Astrocyte (in vitro differentiated cells and primary cell): ENCODE results near the gene UBXN7. TPM values are rescaled to one million over a fixed set of nuclear protein-coding genes. Genes with fewer than 3 reads are reported as not detected.
"Not testable (repeated sequence)": the region's sequence is repeated elsewhere in the genome, so short reads cannot be mapped to it uniquely, and the experiment has no call there.

Experiments used
- DNase-seq: peaks from one replicate; pipeline ENCODE4 v3.0.0-alpha.2; 2010; ENCODE audit warnings: low read depth
- FAIRE-seq: peaks from 2 replicates; lab custom pipeline; 2011; peaks lifted over from hg19 to GRCh38; lab: Jason Lieb, UNC
- H2AFZ ChIP-seq: 2 replicates; pipeline ENCODE4 v1.6.0; 2012; ENCODE audit warnings: low read depth, low read length, inconsistent platforms
- H3K27ac ChIP-seq: 2 replicates; pipeline ENCODE4 v1.5.1; 2011; ENCODE audit warnings: low read depth, low read length, inconsistent platforms
- H3K27me3 ChIP-seq: 2 replicates; pipeline ENCODE4 v1.6.0; 2011; ENCODE audit warnings: low read length, inconsistent platforms; ENCODE audit not compliant: insufficient read depth
- H3K36me3 ChIP-seq: 2 replicates; pipeline ENCODE4 v1.5.1; 2011; ENCODE audit warnings: low read length, inconsistent platforms; ENCODE audit not compliant: insufficient read depth
- H3K4me1 ChIP-seq: 2 replicates; pipeline ENCODE4 v1.5.1; 2011; ENCODE audit warnings: low read length, inconsistent platforms; ENCODE audit not compliant: insufficient read depth
- H3K4me2 ChIP-seq: 2 replicates; pipeline ENCODE4 v1.6.0; 2012; ENCODE audit warnings: low read length, inconsistent platforms
- H3K4me3 ChIP-seq: 2 replicates; pipeline ENCODE4 v1.5.1; 2011; ENCODE audit warnings: low read depth, mild to moderate bottlenecking, low read length, inconsistent platforms; ENCODE audit not compliant: insufficient read depth
- H3K79me2 ChIP-seq: 2 replicates; pipeline ENCODE4 v1.6.0; 2012; ENCODE audit warnings: mild to moderate bottlenecking, low read length, inconsistent platforms; ENCODE audit not compliant: insufficient read depth
- H3K9ac ChIP-seq: 2 replicates; pipeline ENCODE4 v1.6.0; 2012; ENCODE audit warnings: mild to moderate bottlenecking, low read length, inconsistent platforms
- H3K9me3 ChIP-seq: 2 replicates; pipeline ENCODE4 v1.5.1; 2012; ENCODE audit warnings: low read depth, mild to moderate bottlenecking, low read length, inconsistent platforms; ENCODE audit not compliant: insufficient read depth
- H4K20me1 ChIP-seq: 2 replicates; pipeline ENCODE4 v1.6.0; 2012; ENCODE audit warnings: low read length, inconsistent platforms; ENCODE audit not compliant: insufficient read depth
- H3K27ac Mint-ChIP-seq: one replicate; pipeline ENCODE4 v1.8.0; 2021; ENCODE audit warnings: mild to moderate bottlenecking, mixed read lengths; ENCODE audit not compliant: unreplicated experiment
- H3K27me3 Mint-ChIP-seq: one replicate; pipeline ENCODE4 v1.8.0; 2021; ENCODE audit warnings: low read depth, mixed read lengths; ENCODE audit not compliant: unreplicated experiment
- H3K36me3 Mint-ChIP-seq: one replicate; pipeline ENCODE4 v1.8.0; 2021; ENCODE audit warnings: low read depth, mixed read lengths; ENCODE audit not compliant: unreplicated experiment
- H3K4me1 Mint-ChIP-seq: one replicate; pipeline ENCODE4 v1.8.0; 2021; ENCODE audit warnings: low read depth, mixed read lengths; ENCODE audit not compliant: unreplicated experiment
- H3K4me3 Mint-ChIP-seq: one replicate; pipeline ENCODE4 v1.8.0; 2021; ENCODE audit warnings: mild to moderate bottlenecking, moderate library complexity, mixed read lengths; ENCODE audit not compliant: unreplicated experiment
- H3K9me3 Mint-ChIP-seq: one replicate; pipeline ENCODE4 v1.8.0; 2021; ENCODE audit warnings: mild to moderate bottlenecking, mixed read lengths; ENCODE audit not compliant: unreplicated experiment
- CTCF ChIP-seq: IDR thresholded peaks from 2 replicates; pipeline ENCODE4 v1.5.1; 2011; ENCODE audit warnings: low read depth, mild to moderate bottlenecking, inconsistent platforms, low read length, moderate library complexity; ENCODE audit not compliant: insufficient read depth
- EZH2 ChIP-seq: IDR thresholded peaks from 2 replicates; pipeline ENCODE4 v1.6.1; 2012; ENCODE audit warnings: mild to moderate bottlenecking, low read length, inconsistent platforms; ENCODE audit not compliant: insufficient read depth
- total RNA-seq: library from RNA; stranded (reverse); gene quantifications from 2 replicates; pipeline ENCODE4 v1.2.1, GENCODE V29; 2021

The UBXN7 gene
- total RNA-seq, 1 donor from 2014 or later: 90.9 TPM

- H3K27me3 ChIP-seq: no peaks in the 10 kb centered on the region
- Mint-ChIP-seq H3K36me3 (peaks cover 3% of the 10 kb centered on the region), H3K27ac (no peak overlapping the region), H3K9me3 (no peaks in the 10 kb centered on the region), H3K4me1 (no peaks in the 10 kb centered on the region), H3K4me3 (no peak overlapping the region), H3K27me3 (no peaks in the 10 kb centered on the region)
- DNase-seq: no peak
- no peak overlapping the region for H3K9ac ChIP-seq
- peaks cover 9% of the 10 kb centered on the region for H3K79me2 ChIP-seq
- no peak overlapping the region for H3K4me2 ChIP-seq
- H4K20me1 ChIP-seq: no peaks in the 10 kb centered on the region
- no peak for TF ChIP-seq EZH2
- no peak for TF ChIP-seq CTCF
- no peaks in the 10 kb centered on the region for H3K9me3 ChIP-seq
- H2AFZ ChIP-seq: no peak overlapping the region
- FAIRE-seq: no peak
- H3K4me1 ChIP-seq: peaks cover 8% of the 10 kb centered on the region
- no peak overlapping the region for H3K27ac ChIP-seq
- no peak overlapping the region for H3K4me3 ChIP-seq
- H3K36me3 ChIP-seq: no peaks in the 10 kb centered on the region
These were observed 116.4 kb downstream of the UBXN7 start for GRCh38 chr3:196315821-196316220.

GRCh38 chr3:196314597-196314996 lies 117.6 kb downstream of the UBXN7 start:
- TF ChIP-seq CTCF (no peak), EZH2 (no peak)
- Histone ChIP-seq H3K4me3 (no peak overlapping the region), H3K9me3 (no peaks in the 10 kb centered on the region), H3K79me2 (peaks cover 9% of the 10 kb centered on the region), H3K27ac (no peak overlapping the region), H3K9ac (no peak overlapping the region), H4K20me1 (no peaks in the 10 kb centered on the region), H3K4me2 (no peak overlapping the region), H2AFZ (no peak overlapping the region), H3K36me3 (no peaks in the 10 kb centered on the region), H3K4me1 (peaks cover 8% of the 10 kb centered on the region), H3K27me3 (no peaks in the 10 kb centered on the region)
- FAIRE-seq: no peak
- no peaks in the 10 kb centered on the region for H3K27me3 Mint-ChIP-seq
- peaks cover 3% of the 10 kb centered on the region for H3K36me3 Mint-ChIP-seq
- DNase-seq: no peak
- H3K4me3 Mint-ChIP-seq: no peak overlapping the region
- no peaks in the 10 kb centered on the region for H3K9me3 Mint-ChIP-seq
- no peak overlapping the region for H3K27ac Mint-ChIP-seq
- H3K4me1 Mint-ChIP-seq: no peaks in the 10 kb centered on the region

GRCh38 chr3:196314086-196314485 lies 118.1 kb downstream of the UBXN7 start:
- H3K27ac Mint-ChIP-seq, H3K27me3 Mint-ChIP-seq, H3K79me2 ChIP-seq, H3K4me2 ChIP-seq, H3K4me3 ChIP-seq, H3K9me3 Mint-ChIP-seq, H3K27ac ChIP-seq, H3K36me3 ChIP-seq, H3K9ac ChIP-seq, H3K27me3 ChIP-seq, H3K36me3 Mint-ChIP-seq, H3K4me1 Mint-ChIP-seq, FAIRE-seq, H3K9me3 ChIP-seq, H2AFZ ChIP-seq, H3K4me1 ChIP-seq, H4K20me1 ChIP-seq, H3K4me3 Mint-ChIP-seq, DNase-seq: not testable (repeated sequence)

GRCh38 chr3:196302960-196303359 lies 129.3 kb downstream of the UBXN7 start:
- not testable (repeated sequence) for H3K4me3 ChIP-seq, H3K27ac ChIP-seq, H3K4me1 Mint-ChIP-seq, H3K4me1 ChIP-seq, H3K27me3 Mint-ChIP-seq, FAIRE-seq, H3K4me3 Mint-ChIP-seq, H3K9ac ChIP-seq, H3K27me3 ChIP-seq, H2AFZ ChIP-seq, DNase-seq, H3K36me3 ChIP-seq, H3K27ac Mint-ChIP-seq, H3K9me3 Mint-ChIP-seq, H3K9me3 ChIP-seq, H3K79me2 ChIP-seq, H4K20me1 ChIP-seq, H3K4me2 ChIP-seq
- peaks cover 12% of the 10 kb centered on the region for H3K36me3 Mint-ChIP-seq

- H3K27me3 ChIP-seq, DNase-seq, H3K27ac ChIP-seq, H3K4me3 ChIP-seq, H3K4me3 Mint-ChIP-seq, H3K9ac ChIP-seq, H3K79me2 ChIP-seq, H3K4me1 Mint-ChIP-seq, H3K27me3 Mint-ChIP-seq, H2AFZ ChIP-seq, H3K27ac Mint-ChIP-seq, H4K20me1 ChIP-seq, H3K4me2 ChIP-seq, H3K36me3 ChIP-seq, H3K9me3 Mint-ChIP-seq, FAIRE-seq, H3K9me3 ChIP-seq, H3K4me1 ChIP-seq: not testable (repeated sequence)
- H3K36me3 Mint-ChIP-seq: peaks cover 12% of the 10 kb centered on the region
These were observed 129.7 kb downstream of the UBXN7 start for GRCh38 chr3:196302551-196302950.
